ENCODE measurements around the gene ATPAF2.
A peak's percentile ranks its signal among the peaks of the same experiment; 100 is the strongest.

The ATPAF2 gene

GRCh38 chr17:18006495-18007239 lies 32.3 kb downstream of the ATPAF2 start:
- no peak for DNase-seq
- Mint-ChIP-seq H3K4me3 (no peak overlapping the region), H3K4me1 (peaks cover 12% of the 10 kb centered on the region), H3K27me3 (ENCODE audit: low read depth, poor library complexity) (peaks cover 9% of the 10 kb centered on the region), H3K27ac (no peak overlapping the region), H3K9me3 (peaks cover 10% of the 10 kb centered on the region), H3K36me3 (ENCODE audit: low read depth) (peaks cover 16% of the 10 kb centered on the region)
- TF ChIP-seq CTCF (IDR thresholded peaks at IDR 0.05) = no peak

- Mint-ChIP-seq H3K4me3 (no peak overlapping the region), H3K36me3 (ENCODE audit: low read depth) (peaks cover 12% of the 10 kb centered on the region), H3K27ac (no peak overlapping the region), H3K4me1 (peaks cover 12% of the 10 kb centered on the region), H3K27me3 (ENCODE audit: low read depth, poor library complexity) (peaks cover 9% of the 10 kb centered on the region), H3K9me3 (peaks cover 8% of the 10 kb centered on the region)
- TF ChIP-seq CTCF (IDR thresholded peaks at IDR 0.05) = no peak
- no peak for DNase-seq
These were observed 33.5 kb downstream of the ATPAF2 start for GRCh38 chr17:18005496-18005895.

- Mint-ChIP-seq H3K4me1 (peaks cover 16% of the 10 kb centered on the region), H3K9me3 (peaks cover 4% of the 10 kb centered on the region), H3K27ac (no peak overlapping the region), H3K36me3 (ENCODE audit: low read depth) (peaks cover 7% of the 10 kb centered on the region), H3K27me3 (ENCODE audit: low read depth, poor library complexity) (peaks cover 9% of the 10 kb centered on the region), H3K4me3 (no peak overlapping the region)
- TF ChIP-seq CTCF (IDR thresholded peaks at IDR 0.05) = no peak
- peak; percentile 21 for DNase-seq
These were observed 34.1 kb downstream of the ATPAF2 start for GRCh38 chr17:18004884-18005305.

GRCh38 chr17:18004345-18004744 lies 34.6 kb downstream of the ATPAF2 start:
- no peaks in the 10 kb centered on the region for H3K9me3 Mint-ChIP-seq
- peaks cover 2% of the 10 kb centered on the region for H3K36me3 Mint-ChIP-seq (ENCODE audit: low read depth)
- H3K4me3 Mint-ChIP-seq = no peak overlapping the region
- H3K27ac Mint-ChIP-seq = no peak overlapping the region
- no peak for TF ChIP-seq CTCF (IDR thresholded peaks at IDR 0.05)
- H3K4me1 Mint-ChIP-seq = peaks cover 21% of the 10 kb centered on the region
- H3K27me3 Mint-ChIP-seq (ENCODE audit: low read depth, poor library complexity) = peaks cover 9% of the 10 kb centered on the region
- DNase-seq = no peak

DNA sequence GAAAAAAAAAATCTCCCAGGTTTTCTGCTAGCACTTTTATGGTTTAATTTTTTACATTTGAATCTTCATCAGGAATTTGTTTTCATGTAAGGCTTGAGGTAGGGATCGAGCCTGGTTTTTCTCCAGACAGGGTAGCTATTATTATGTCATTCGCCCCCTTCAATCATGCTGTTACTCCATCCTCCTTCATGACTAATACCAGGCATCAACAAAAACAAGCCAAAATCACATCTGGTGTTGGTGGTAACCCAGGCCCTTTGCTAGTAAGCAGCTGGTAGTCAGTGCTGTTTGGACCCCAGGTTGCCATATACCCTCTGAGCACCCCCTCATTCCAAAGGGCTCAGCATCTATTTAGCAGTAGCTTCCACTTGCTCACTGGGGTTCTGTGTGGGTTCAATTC lies 36.8 kb downstream of the ATPAF2 start:
- Mint-ChIP-seq H3K27ac (no peak overlapping the region), H3K9me3 (no peaks in the 10 kb centered on the region), H3K27me3 (ENCODE audit: low read depth, poor library complexity) (peaks cover 8% of the 10 kb centered on the region), H3K4me1 (peaks cover 23% of the 10 kb centered on the region), H3K4me3 (no peak overlapping the region), H3K36me3 (ENCODE audit: low read depth) (no peaks in the 10 kb centered on the region)
- no peak for DNase-seq
- TF ChIP-seq CTCF (IDR thresholded peaks at IDR 0.05) = no peak

DNA sequence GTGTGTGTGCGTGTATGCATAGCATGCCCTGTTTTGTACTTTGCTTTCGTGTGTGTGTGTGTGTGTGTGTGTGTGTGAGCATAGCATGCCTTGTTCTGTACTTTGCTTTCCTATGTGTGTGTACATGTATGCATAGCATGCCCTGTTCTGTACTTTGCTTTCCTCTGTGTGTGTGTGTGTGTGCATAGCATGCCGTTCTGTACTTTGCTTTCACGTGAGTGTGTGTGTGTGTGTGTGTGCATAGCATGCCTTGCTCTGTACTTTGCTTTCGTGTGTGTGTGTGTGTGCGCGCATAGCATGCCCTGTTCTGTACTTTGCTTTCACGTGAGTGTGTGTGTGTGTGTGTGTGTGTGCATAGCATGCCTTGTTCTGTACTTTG lies 38.9 kb downstream of the ATPAF2 start:
- TF ChIP-seq CTCF (IDR thresholded peaks at IDR 0.05) = no peak
- Mint-ChIP-seq H3K9me3 (no peaks in the 10 kb centered on the region), H3K4me1 (peaks cover 21% of the 10 kb centered on the region), H3K27me3 (ENCODE audit: low read depth, poor library complexity) (peaks cover 2% of the 10 kb centered on the region), H3K36me3 (ENCODE audit: low read depth) (no peaks in the 10 kb centered on the region), H3K4me3 (no peak overlapping the region), H3K27ac (no peak overlapping the region)
- DNase-seq = no peak

Data from nephron progenitor cell (in vitro differentiated cells).